Measurements from ENCODE around the gene HPCAL1.

HPCAL1 gene

GRCh38 chr2:10392951-10393639, 90.4 kb downstream of the HPCAL1 start:
- DNase-seq = no peak

GRCh38 chr2:10393640-10393982, 90.9 kb downstream of the HPCAL1 start:
- no peak for DNase-seq

- DNase-seq = no peak
These were observed 93.2 kb downstream of the HPCAL1 start for GRCh38 chr2:10395893-10396292.

GRCh38 chr2:10396464-10396863, 93.8 kb downstream of the HPCAL1 start:
- DNase-seq = no peak

GRCh38 chr2:10397297-10397875, 94.7 kb downstream of the HPCAL1 start:
- DNase-seq = no peak

- DNase-seq = no peak
These were observed 95.2 kb downstream of the HPCAL1 start for GRCh38 chr2:10397878-10398277.

GRCh38 chr2:10398496-10398895, 95.8 kb downstream of the HPCAL1 start:
- DNase-seq = no peak

GRCh38 chr2:10399358-10399757, 96.7 kb downstream of the HPCAL1 start:
- DNase-seq = no peak

GRCh38 chr2:10400002-10400401, 97.3 kb downstream of the HPCAL1 start:
- DNase-seq = no peak

GRCh38 chr2:10400568-10400977, 97.9 kb downstream of the HPCAL1 start:
- DNase-seq = no peak

GRCh38 chr2:10400978-10401951, 98.6 kb downstream of the HPCAL1 start:
- no peak for DNase-seq

GRCh38 chr2:10402062-10402585, 99.4 kb downstream of the HPCAL1 start:
- DNase-seq = no peak

- no peak for DNase-seq
These were observed 100.0 kb downstream of the HPCAL1 start for GRCh38 chr2:10402653-10403215.

- DNase-seq = no peak
These were observed 101.8 kb downstream of the HPCAL1 start for GRCh38 chr2:10404324-10405143.

- no peak for DNase-seq
These were observed 102.7 kb downstream of the HPCAL1 start for GRCh38 chr2:10405448-10405847.

GRCh38 chr2:10406016-10406415, 103.3 kb downstream of the HPCAL1 start:
- no peak for DNase-seq

- DNase-seq = no peak
These were observed 103.9 kb downstream of the HPCAL1 start for GRCh38 chr2:10406491-10407188.

- DNase-seq = no peak
These were observed 104.7 kb downstream of the HPCAL1 start for GRCh38 chr2:10407432-10407831.

GRCh38 chr2:10407841-10408648, 105.3 kb downstream of the HPCAL1 start:
- DNase-seq = no peak
